IMR-90 (cell line): ENCODE data around the gene LATS2. TPM values are rescaled to one million over a fixed set of nuclear protein-coding genes. Genes with fewer than 3 reads are reported as not detected.

Experiments
- ATAC-seq: fragments of 200-7000 bp; cut with Tn5 transposase; 2 replicates; pipeline ENCODE4 v1.9.1; 2020; ENCODE audit warnings: low read depth, mild to moderate bottlenecking, moderate library complexity
- BruUV-seq: library from RNA; stranded (reverse); fragments of 400-500 nt; replicated peaks from 2 replicates; lab custom pipeline; 2021; lab: Mats Ljungman, UMichigan
- CTCF ChIA-PET: fragments of 300-600 bp; formaldehyde crosslinking; extraction: SDS; loops from one replicate; lab custom pipeline; 2021; ENCODE audit warnings: antibody characterized with exemption; lab: Yijun Ruan, JAX
- POLR2A ChIA-PET: fragments of 300-600 bp; sonication (Branson Sonifier 250); formaldehyde crosslinking; loops from one replicate; lab custom pipeline; 2022; ENCODE audit warnings: antibody characterized with exemption; ENCODE audit not compliant: unreplicated experiment; lab: Charles Lee
- DNase-seq: peaks from one replicate; pipeline ENCODE4 v3.0.0; 2013
- H2AFZ ChIP-seq: replicated peaks from 2 replicates; pipeline ENCODE3; 2013; ENCODE audit warnings: low read length, mild to moderate bottlenecking; ENCODE audit not compliant: poor library complexity
- H2AK5ac ChIP-seq: 2 replicates; pipeline ENCODE4 v1.6.1; 2013; ENCODE audit warnings: low read depth, low read length, inconsistent platforms
- H2AK9ac ChIP-seq: replicated peaks from 2 replicates; pipeline ENCODE3; 2013; ENCODE audit warnings: mild to moderate bottlenecking, low read depth, low read length, moderate library complexity; ENCODE audit not compliant: poor library complexity
- H2BK120ac ChIP-seq: 2 replicates; pipeline ENCODE4 v1.6.1; 2013; ENCODE audit warnings: low read depth, low read length, inconsistent platforms
- H2BK15ac ChIP-seq: 3 replicates; pipeline ENCODE4 v1.6.1; 2013; ENCODE audit warnings: low read depth, low read length, inconsistent platforms
- H2BK20ac ChIP-seq: 2 replicates; pipeline ENCODE4 v1.6.1; 2013; ENCODE audit warnings: low read depth, mild to moderate bottlenecking, inconsistent platforms, low read length, moderate library complexity
- H2BK5ac ChIP-seq: 2 replicates; pipeline ENCODE4 v1.6.1; 2013; ENCODE audit warnings: mild to moderate bottlenecking, low read depth, low read length, inconsistent platforms; ENCODE audit not compliant: poor library complexity, severe bottlenecking
- H3K14ac ChIP-seq: replicated peaks from 2 replicates; pipeline ENCODE4 v1.6.1; 2013; ENCODE audit warnings: low read depth, low read length, inconsistent platforms
- H3K18ac ChIP-seq: 2 replicates; pipeline ENCODE4 v1.6.1; 2013; ENCODE audit warnings: low read depth, low read length, control low read depth
- H3K23ac ChIP-seq: 2 replicates; pipeline ENCODE4 v1.6.1; 2013; ENCODE audit warnings: low read depth, low read length, inconsistent platforms
- H3K27ac ChIP-seq: 2 replicates; pipeline ENCODE4 v1.5.1; 2013; ENCODE audit warnings: mild to moderate bottlenecking, control low read depth, low read length; ENCODE audit not compliant: insufficient read depth
- H3K27me3 ChIP-seq: 2 replicates; pipeline ENCODE4 v1.6.1; 2013; ENCODE audit warnings: low read length; ENCODE audit not compliant: control insufficient read depth, insufficient read depth
- H3K36me3 ChIP-seq: 2 replicates; pipeline ENCODE4 v1.6.1; 2013; ENCODE audit warnings: low read length, mixed read lengths; ENCODE audit not compliant: control insufficient read depth, insufficient read depth
- H3K4ac ChIP-seq: 2 replicates; pipeline ENCODE4 v1.6.1; 2013; ENCODE audit warnings: low read depth, low read length, inconsistent platforms
- H3K4me1 ChIP-seq: 2 replicates; pipeline ENCODE4 v1.6.1; 2013; ENCODE audit warnings: low read length, mixed read lengths; ENCODE audit not compliant: control insufficient read depth, insufficient read depth
- H3K4me2 ChIP-seq: 2 replicates; pipeline ENCODE4 v1.6.1; 2013; ENCODE audit warnings: low read depth, mild to moderate bottlenecking, control low read depth, low read length, moderate library complexity
- H3K4me3 ChIP-seq: 2 replicates; pipeline ENCODE4 v1.5.1; 2013; ENCODE audit warnings: low read depth, mild to moderate bottlenecking, control low read depth, low read length, moderate library complexity; ENCODE audit not compliant: insufficient read depth
- H3K56ac ChIP-seq: 2 replicates; pipeline ENCODE4 v1.6.1; 2013; ENCODE audit warnings: low read length, inconsistent platforms; ENCODE audit not compliant: insufficient read depth; ENCODE audit errors: extremely low read depth
- H3K79me1 ChIP-seq, 2 experiments: 2 replicates each; pipeline ENCODE4 v1.6.1; 2013; ENCODE audit warnings: low read length in 2 of 2, inconsistent platforms in 1 of 2, low read depth in 1 of 2
- H3K9ac ChIP-seq: 2 replicates; pipeline ENCODE4 v1.6.1; 2013; ENCODE audit warnings: low read depth, low read length, control low read depth
- H3K9me1 ChIP-seq: 2 replicates; pipeline ENCODE4 v1.6.1; 2013; ENCODE audit warnings: low read length, inconsistent platforms; ENCODE audit not compliant: insufficient read depth
- H3K9me3 ChIP-seq: 2 replicates; pipeline ENCODE4 v1.6.1; 2013; ENCODE audit warnings: low read length; ENCODE audit not compliant: control insufficient read depth, insufficient read depth
- H4K20me1 ChIP-seq: 2 replicates; pipeline ENCODE4 v1.6.1; 2013; ENCODE audit warnings: low read length, inconsistent platforms; ENCODE audit not compliant: insufficient read depth
- H4K5ac ChIP-seq: 2 replicates; pipeline ENCODE4 v1.6.1; 2013; ENCODE audit warnings: mild to moderate bottlenecking, low read depth, low read length, control low read depth
- H4K8ac ChIP-seq, 2 experiments: 2 replicates each; pipeline ENCODE4 v1.6.1; 2013; ENCODE audit warnings: low read depth in 2 of 2, low read length in 2 of 2, control low read depth in 1 of 2, inconsistent platforms in 1 of 2
- H4K91ac ChIP-seq: 2 replicates; pipeline ENCODE4 v1.6.1; 2013; ENCODE audit warnings: low read depth, low read length, inconsistent platforms; ENCODE audit not compliant: insufficient read depth
- FOS ChIP-seq: fragments of 150-350 bp; IDR thresholded peaks from 2 replicates; pipeline ENCODE4 v1.6.1; 2016; ENCODE audit warnings: low read depth, low read length
- RAD21 ChIP-seq: IDR thresholded peaks from 2 replicates; pipeline ENCODE4 v1.6.1; 2012; ENCODE audit warnings: low read length, improper control_type of control experiment
- RFX5 ChIP-seq: IDR thresholded peaks from 2 replicates; pipeline ENCODE4 v1.8.0; 2012; ENCODE audit warnings: low read depth, mild to moderate bottlenecking, low read length, moderate library complexity
- WGBS, 2 experiments: methylation state at CpG; one replicate each; pipeline versions ENCODE4 v1.1.5 to v1.1.7; 2013; ENCODE audit warnings: missing lambda C conversion rate in 2 of 2; ENCODE audit not compliant: insufficient read length in 1 of 2; ENCODE audit errors: extremely low coverage in 2 of 2; 5-methylcytosine and 5-hydroxymethylcytosine counted together
- dilution Hi-C: fragments of 300-500 bp; cut with HindIII; formaldehyde crosslinking; loops from one replicate; pipeline ENCODE4 v1.14.3; 2018; ENCODE audit warnings: low sequenced_read_pairs; ENCODE audit not compliant: unreplicated experiment
- in situ Hi-C: fragments of 300-500 bp; cut with MboI; formaldehyde crosslinking; loops from 3 replicates; pipeline ENCODE4 v1.14.3; 2019; ENCODE audit warnings: low sequenced_read_pairs, inconsistent platforms, mixed read lengths
- intact Hi-C: fragments of 100-400 bp; cut with micrococcal nuclease; formaldehyde crosslinking; loops from 2 replicates; pipeline ENCODE4 v1.10.0; 2022
- polyA plus RNA-seq, 3 experiments: library from polyadenylated mRNA; depleted of rRNA; stranded (reverse); fragments of >200 nt; gene quantifications; 2 replicates each; pipeline ENCODE4 v1.2.3, GENCODE V29; 2012; ENCODE audit warnings: low replicate concordance in 1 of 3
- total RNA-seq: library from RNA; depleted of rRNA; stranded (reverse); fragments of >200 nt; gene quantifications from 2 replicates; pipeline ENCODE4 v1.2.3, GENCODE V29; 2012

LATS2 gene
- total and polyA plus RNA-seq, 2 of the 4 experiments (the other 2 are of a cell fraction), result 12.7 to 22.4 TPM

GRCh38 chr13:21104199-21105019, 43.0 kb upstream of the LATS2 start (continued):
- no peak for TF ChIP-seq FOS
- no peak for TF ChIP-seq RAD21

DNA sequence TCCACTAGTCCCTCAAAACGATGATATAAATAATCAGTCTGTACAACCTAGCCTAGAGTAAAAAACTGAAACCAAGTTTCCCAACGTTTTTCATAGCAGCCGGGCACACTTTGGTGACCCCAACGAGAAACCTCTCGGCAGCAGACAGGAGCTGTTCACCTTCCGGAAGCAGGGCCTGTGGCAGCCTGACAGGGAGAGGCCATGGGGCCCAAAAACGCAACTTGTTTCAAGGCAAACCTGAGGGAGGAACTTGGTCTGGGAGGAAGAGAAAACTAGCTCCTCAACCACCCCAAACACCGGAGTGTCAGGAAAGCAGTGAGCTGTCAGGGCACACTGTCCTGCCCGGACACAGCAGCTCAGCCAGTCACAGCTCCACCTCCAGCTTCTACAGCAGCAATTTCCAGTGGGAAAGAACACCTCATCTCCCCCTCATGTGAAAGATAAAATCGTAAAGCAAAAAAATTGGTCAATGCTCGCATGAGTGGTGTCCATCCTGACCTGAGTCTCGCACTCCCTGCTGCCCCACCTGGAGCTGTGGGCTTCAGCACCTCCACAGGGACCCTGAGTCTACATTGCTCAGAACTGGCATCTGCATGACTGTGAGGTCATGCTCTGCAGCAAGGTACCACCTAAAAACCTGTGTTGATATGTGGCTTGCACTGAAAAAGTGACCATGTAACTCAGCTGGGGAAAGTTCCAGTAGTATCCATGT, 40.6 kb upstream of the LATS2 start:
- H2BK15ac ChIP-seq, result no peak overlapping the region
- in situ Hi-C loops (no loop called here), intact Hi-C loops (no loop called here), dilution Hi-C loops (no loop called here)
- H4K8ac ChIP-seq, result no peak overlapping the region
- peaks cover 3% of the 10 kb centered on the region for H3K9me1 ChIP-seq
- no peak overlapping the region; the same call in 1 of the 2 replicates for H2BK120ac ChIP-seq
- no peaks in the 10 kb centered on the region for H3K36me3 ChIP-seq
- BruUV-seq, result no TSS peak
- TF ChIP-seq RFX5, result no peak
- no peaks in the 10 kb centered on the region for H3K27me3 ChIP-seq
- ATAC-seq, result no peak
- no peak overlapping the region for H3K4me2 ChIP-seq
- DNase-seq, result no peak
- no peak overlapping the region for H2AK9ac ChIP-seq
- H3K9me3 ChIP-seq, result no peaks in the 10 kb centered on the region
- H4K91ac ChIP-seq, result no peak overlapping the region; the same call in 1 of the 2 replicates
- H3K79me1 ChIP-seq, result no peaks in the 10 kb centered on the region; a peak in 1 of 4 replicates
- H3K4me3 ChIP-seq, result no peak overlapping the region
- H3K4ac ChIP-seq, result peak overlapping the region; percentile 44; the same call in 1 of the 2 replicates
- no peak overlapping the region for H2BK20ac ChIP-seq
- H4K5ac ChIP-seq, result no peak overlapping the region
- H3K18ac ChIP-seq, result no peak overlapping the region
- H3K56ac ChIP-seq, result no peak overlapping the region
- WGBS, 2 experiments, result 100% methylated on average over 2 of the region's 12 CpGs; no CpG with 5 or more reads in 1 of the 2 experiments
- no peak overlapping the region for H2AFZ ChIP-seq
- no peak overlapping the region for H2AK5ac ChIP-seq
- H3K4me1 ChIP-seq, result peaks cover 5% of the 10 kb centered on the region
- no peak overlapping the region for H2BK5ac ChIP-seq
- H4K20me1 ChIP-seq, result no peaks in the 10 kb centered on the region
- no peak overlapping the region for H3K23ac ChIP-seq
- CTCF ChIA-PET, result no interaction called here
- H3K27ac ChIP-seq, result no peak overlapping the region
- H3K14ac ChIP-seq, result no peak overlapping the region
- H3K9ac ChIP-seq, result no peak overlapping the region
- POLR2A ChIA-PET, result interaction anchor here (0.5 kb wide), 1 partner anchor 46 kb away, joined by 3 read pairs; no protein-coding TSS in a partner anchor
